B cell (primary cell): ENCODE data around the gene MARK2. TPM values are rescaled to one million over a fixed set of nuclear protein-coding genes. Genes with fewer than 3 reads are reported as not detected.

ENCODE experiments used
- ATAC-seq: fragments of 200-7000 bp; cut with Tn5 transposase; one replicate; pipeline ENCODE4 v1.10.0; 2021; ENCODE audit warnings: low read depth, mild to moderate bottlenecking, moderate number of reproducible peaks, moderate library complexity
- CTCF ChIA-PET: fragments of 350-600 bp; sonication (Branson Sonifier 250); formaldehyde crosslinking; loops from one replicate; lab custom pipeline; 2021; ENCODE audit warnings: antibody characterized with exemption, inconsistent platforms; lab: Charles Lee
- POLR2A ChIA-PET: fragments of 350-600 bp; sonication (Branson Sonifier 250); formaldehyde crosslinking; loops from one replicate; lab custom pipeline; 2021; ENCODE audit warnings: antibody characterized with exemption; lab: Charles Lee
- DNase-seq: peaks from one replicate; pipeline ENCODE4 v3.0.0; 2013
- H2AFZ ChIP-seq: 2 replicates; pipeline ENCODE4 v1.6.1; 2012; ENCODE audit warnings: mild to moderate bottlenecking, low read depth, low read length; ENCODE audit not compliant: insufficient read depth, poor library complexity, severe bottlenecking
- H3K27ac ChIP-seq, 2 donors: 1 replicate in 1 of 2; 2 replicates in 1 of 2; pipeline ENCODE4 v1.5.1; 2012 to 2013; ENCODE audit warnings: low read length in 2 of 2, mild to moderate bottlenecking in 2 of 2, moderate library complexity in 1 of 2
- H3K27me3 ChIP-seq, 4 experiments: fragments of 200-600 bp in 1 of 4; sonication (generic) in 1 of 4; replicated peaks in 1 of 4; 1 replicate in 2 of 4; 2 replicates in 2 of 4; pipeline versions ENCODE4 v1.6.1 to v1.7.0; 2013 to 2016; ENCODE audit warnings: low read length in 3 of 4, mild to moderate bottlenecking in 2 of 4, mixed read lengths in 1 of 4, moderate library complexity in 1 of 4; ENCODE audit not compliant: insufficient read depth in 4 of 4, control insufficient read depth in 3 of 4; ENCODE audit errors: control extremely low read depth in 1 of 4
- H3K36me3 ChIP-seq, 2 experiments: replicated peaks in 1 of 2; 1 replicate in 1 of 2; 2 replicates in 1 of 2; pipeline versions ENCODE4 v1.6.1 to v1.7.1; 2013; ENCODE audit warnings: low read length in 1 of 2; ENCODE audit not compliant: insufficient read depth in 2 of 2, control insufficient read depth in 1 of 2; ENCODE audit errors: control extremely low read depth in 1 of 2, extremely low read depth in 1 of 2
- H3K4me1 ChIP-seq, 2 donors: fragments of 200-600 bp in 1 of 2; sonication (generic) in 1 of 2; 1 replicate in 1 of 2; 2 replicates in 1 of 2; pipeline versions ENCODE4 v1.5.1 to v1.6.1; 2013 to 2017; ENCODE audit warnings: low read length in 2 of 2; ENCODE audit not compliant: control insufficient read depth in 2 of 2, insufficient read depth in 2 of 2
- H3K4me2 ChIP-seq: replicated peaks from 2 replicates; pipeline ENCODE3; 2012; ENCODE audit warnings: mild to moderate bottlenecking, low read depth, low read length; ENCODE audit not compliant: poor library complexity, severe bottlenecking
- H3K4me3 ChIP-seq, 5 experiments: fragments of 200-600 bp in 1 of 5; sonication (generic) in 1 of 5; 1 replicate in 3 of 5; 2 replicates in 2 of 5; pipeline versions ENCODE4 v1.5.1 to v1.7.0; 2011 to 2016; ENCODE audit warnings: low read length in 4 of 5, mild to moderate bottlenecking in 4 of 5, low read depth in 2 of 5, control low read depth in 1 of 5, moderate library complexity in 1 of 5; ENCODE audit not compliant: insufficient read depth in 1 of 5; ENCODE audit errors: control extremely low read depth in 1 of 5, extremely low read depth in 1 of 5
- H3K79me2 ChIP-seq: fragments of 200-600 bp; sonication (generic); one replicate; pipeline ENCODE4 v1.6.0; 2016; ENCODE audit warnings: low read length; ENCODE audit not compliant: control insufficient read depth, insufficient read depth
- H3K9ac ChIP-seq: fragments of 200-600 bp; sonication (generic); 2 replicates; pipeline ENCODE4 v1.6.1; 2017; ENCODE audit warnings: mild to moderate bottlenecking, low read length, moderate library complexity
- H3K9me3 ChIP-seq, 3 donors: one replicate each; pipeline versions ENCODE4 v1.6.1 to v1.7.1; 2013; ENCODE audit warnings: low read length in 2 of 3; ENCODE audit not compliant: control insufficient read depth in 2 of 3, insufficient read depth in 1 of 3; ENCODE audit errors: control extremely low read depth in 1 of 3
- H4K20me1 ChIP-seq: 2 replicates; pipeline ENCODE4 v1.6.0; 2012; ENCODE audit warnings: mild to moderate bottlenecking, low read length; ENCODE audit not compliant: insufficient read depth, control insufficient read depth, poor library complexity, severe bottlenecking
- H3K27ac Mint-ChIP-seq: one replicate; pipeline ENCODE4 v1.8.0; 2021; ENCODE audit warnings: mixed read lengths
- H3K27me3 Mint-ChIP-seq: one replicate; pipeline ENCODE4 v1.8.0; 2021; ENCODE audit warnings: mixed read lengths
- H3K4me1 Mint-ChIP-seq: one replicate; pipeline ENCODE4 v1.8.0; 2021; ENCODE audit warnings: mixed read lengths
- H3K4me3 Mint-ChIP-seq: one replicate; pipeline ENCODE4 v1.8.0; 2021; ENCODE audit warnings: mixed read lengths
- H3K9me3 Mint-ChIP-seq: one replicate; pipeline ENCODE4 v1.8.0; 2022; ENCODE audit warnings: mixed read lengths; ENCODE audit not compliant: insufficient read depth
- CTCF ChIP-seq: fragments of 200-600 bp; IDR thresholded peaks from one replicate; pipeline ENCODE4 v1.8.0; 2022; ENCODE audit warnings: antibody characterized with exemption, mild to moderate bottlenecking
- EZH2 ChIP-seq: IDR thresholded peaks from 2 replicates; pipeline ENCODE4 v1.6.1; 2012; ENCODE audit warnings: borderline replicate concordance, low read depth, mild to moderate bottlenecking, moderate library complexity, low read length; ENCODE audit not compliant: insufficient read depth, poor library complexity, severe bottlenecking
- WGBS: methylation state at CpG from one replicate; pipeline ENCODE4 v1.1.5; 2013; ENCODE audit warnings: missing lambda C conversion rate; ENCODE audit not compliant: insufficient coverage; 5-methylcytosine and 5-hydroxymethylcytosine counted together
- intact Hi-C: fragments of 100-400 bp; cut with micrococcal nuclease; formaldehyde crosslinking; loops from one replicate; pipeline ENCODE4 v1.10.0; 2022
- polyA plus RNA-seq: library from polyadenylated mRNA; depleted of rRNA; stranded (reverse); fragments of >200 nt; gene quantifications from 2 replicates; pipeline ENCODE4 v1.2.3, GENCODE V29; 2012
- total RNA-seq, 2 donors: library from RNA; stranded (reverse); fragments of 120-200 nt in 1 of 2; gene quantifications; 1 replicate in 1 of 2; 2 replicates in 1 of 2; pipeline versions ENCODE4 v1.2.3 to v1.2.4, GENCODE V29; 2013 to 2022

MARK2 gene
- total and polyA plus RNA-seq, 2 donors (not counting 1 experiment from before 2014, with no cell fraction given), result 47.2 to 58.1 TPM

- H3K9me3 Mint-ChIP-seq, result no peaks in the 10 kb centered on the region
- DNase-seq (no peak), ATAC-seq (no peak)
- peak overlapping the region; percentile 84 for H3K9ac ChIP-seq
- no CpG with 5 or more reads among the region's 3 CpGs for WGBS
- H3K4me2 ChIP-seq, result peak overlapping the region; percentile 73
- peak overlapping the region in 1 of 2 donors; percentile 48 for H3K27ac ChIP-seq
- peaks cover 74% of the 10 kb centered on the region for H4K20me1 ChIP-seq
- peak overlapping the region in 3 of 5 experiments; percentile 10 to 94 (median 90) for H3K4me3 ChIP-seq
- H2AFZ ChIP-seq, result no peak overlapping the region
- ChIA-PET CTCF (interaction anchor here (1.4 kb wide), 1 partner anchor 104 kb away, joined by 5 read pairs; no protein-coding TSS in a partner anchor), POLR2A (no interaction called here)
- H3K27me3 Mint-ChIP-seq, result no peaks in the 10 kb centered on the region
- no peaks in the 10 kb centered on the region for H3K27me3 ChIP-seq
- H3K9me3 ChIP-seq, result no peaks in the 10 kb centered on the region
- H3K4me1 Mint-ChIP-seq, result peaks cover 65% of the 10 kb centered on the region
- H3K27ac Mint-ChIP-seq, result peak overlapping the region; percentile 39
- peaks cover 41 to 51% of the 10 kb centered on the region in 2 donors for H3K4me1 ChIP-seq
- TF ChIP-seq CTCF (no peak), EZH2 (no peak)
- intact Hi-C loops, result no loop called here
- peaks cover 80% of the 10 kb centered on the region for H3K79me2 ChIP-seq
- H3K36me3 ChIP-seq, result peaks cover 10 to 41% of the 10 kb centered on the region in 2 experiments
- H3K4me3 Mint-ChIP-seq, result peak overlapping the region; percentile 88
These were observed 2.6 kb downstream of the MARK2 start for GRCh38 chr11:63841554-63841953.

- no peak for ATAC-seq
- no peak overlapping the region for H3K27ac Mint-ChIP-seq
- H3K9me3 Mint-ChIP-seq, result no peaks in the 10 kb centered on the region
- Histone ChIP-seq H2AFZ (no peak overlapping the region), H3K27ac (peak overlapping the region in 1 of 2 donors; percentile 11), H3K9me3 (no peaks in the 10 kb centered on the region), H3K4me3 (no peak overlapping the region), H3K36me3 (peaks cover 12 to 50% of the 10 kb centered on the region in 2 experiments), H3K4me1 (peaks cover 28 to 42% of the 10 kb centered on the region in 2 donors), H3K9ac (no peak overlapping the region), H3K79me2 (peaks cover 89% of the 10 kb centered on the region), H3K27me3 (no peaks in the 10 kb centered on the region), H4K20me1 (peaks cover 80% of the 10 kb centered on the region), H3K4me2 (no peak overlapping the region)
- POLR2A ChIA-PET, result interaction anchor here (0.7 kb wide), 1 partner anchor 10 kb away, joined by 4 read pairs; no protein-coding TSS in a partner anchor
- no peak for TF ChIP-seq CTCF
- no peak for TF ChIP-seq EZH2
- intact Hi-C loops, result no loop called here
- DNase-seq, result no peak
- no peak overlapping the region for H3K4me3 Mint-ChIP-seq
- no peaks in the 10 kb centered on the region for H3K27me3 Mint-ChIP-seq
- peaks cover 61% of the 10 kb centered on the region for H3K4me1 Mint-ChIP-seq
- CTCF ChIA-PET, result interaction anchor here (0.7 to 1.4 kb wide), 2 partner anchors 306 to 307 kb away, joined by 3 read pairs; no protein-coding TSS in a partner anchor
- WGBS, result 67% methylated on average over 1 of the region's 1 CpG
These were observed 4.1 kb downstream of the MARK2 start for GRCh38 chr11:63843041-63843440.
